GM18868 (cell line): ENCODE measurements around the gene CEP70.
"Not testable (repeated sequence)": the region's sequence is repeated elsewhere in the genome, so short reads cannot be mapped to it uniquely, and the experiment has no call there.

ENCODE experiments used
- ATAC-seq: cut with Tn5 transposase; IDR thresholded peaks from one replicate; pipeline ENCODE4 v1.9.1; 2021; ENCODE audit warnings: mild to moderate bottlenecking, moderate library complexity; ENCODE audit not compliant: unreplicated experiment

The CEP70 gene

DNA sequence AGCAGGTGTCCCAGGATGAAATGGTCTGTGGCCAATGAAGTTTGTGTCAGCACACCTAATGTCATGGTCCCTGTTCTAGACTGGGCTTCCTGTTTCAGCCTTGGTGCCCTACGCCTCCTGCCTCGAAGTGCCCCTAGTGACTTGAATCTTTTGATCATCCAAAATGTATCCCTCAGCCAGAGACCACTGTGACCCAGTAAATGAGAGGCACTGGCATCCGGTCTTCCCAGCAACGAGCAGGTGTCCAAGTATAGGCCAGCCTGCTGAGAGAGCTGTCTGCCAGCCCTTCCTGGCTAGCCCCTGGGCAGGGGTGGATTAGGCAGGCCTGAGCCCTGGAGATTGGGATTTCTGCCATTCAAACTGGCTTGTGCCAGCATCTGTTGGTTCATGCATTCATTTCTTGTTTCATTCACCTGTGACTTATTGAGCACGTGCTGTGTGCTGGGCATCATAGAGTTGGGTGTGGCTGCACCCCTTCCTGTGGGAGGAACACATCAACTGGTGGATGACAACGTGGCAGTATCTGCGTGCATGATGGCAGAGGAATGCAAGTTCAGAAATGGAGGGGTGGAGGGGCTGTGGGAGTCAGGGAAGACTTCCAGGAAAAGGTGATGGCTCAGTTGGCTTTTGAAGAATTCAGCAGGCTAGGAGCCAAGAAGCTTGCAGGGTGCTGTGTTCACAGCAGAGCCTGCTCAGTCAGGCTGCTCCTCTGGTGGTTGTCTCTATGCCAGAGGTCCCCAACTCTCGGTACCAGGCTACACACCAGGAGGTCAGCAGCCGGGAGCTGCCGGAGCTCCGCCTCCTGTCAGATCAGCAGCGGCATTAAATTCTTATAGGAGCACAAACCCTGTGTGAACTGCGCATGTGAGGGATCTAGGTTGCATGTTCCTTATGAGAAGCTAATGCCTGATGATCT is 138.0 kb downstream of the CEP70 start:
- ATAC-seq: no peak

DNA sequence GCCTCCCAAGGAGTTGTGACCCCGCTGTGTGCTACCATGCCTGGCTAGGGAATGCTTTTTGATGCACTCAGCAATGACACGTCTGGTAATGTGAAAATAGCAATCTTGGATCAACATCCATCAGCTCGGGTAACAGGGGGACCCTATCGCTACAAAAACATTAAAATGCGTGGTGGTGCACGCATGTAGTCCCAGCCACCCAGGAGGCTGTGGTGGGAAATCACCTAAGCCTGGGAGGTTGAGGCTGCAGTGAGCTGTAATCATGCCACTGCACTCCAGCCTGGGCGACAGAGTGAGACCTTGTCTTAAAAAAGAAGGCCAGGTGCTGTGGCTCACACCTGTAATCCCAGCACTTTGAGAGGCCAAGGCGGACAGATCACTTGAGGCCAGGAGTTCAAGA is 140.1 kb downstream of the CEP70 start:
- ATAC-seq: not testable (repeated sequence)

DNA sequence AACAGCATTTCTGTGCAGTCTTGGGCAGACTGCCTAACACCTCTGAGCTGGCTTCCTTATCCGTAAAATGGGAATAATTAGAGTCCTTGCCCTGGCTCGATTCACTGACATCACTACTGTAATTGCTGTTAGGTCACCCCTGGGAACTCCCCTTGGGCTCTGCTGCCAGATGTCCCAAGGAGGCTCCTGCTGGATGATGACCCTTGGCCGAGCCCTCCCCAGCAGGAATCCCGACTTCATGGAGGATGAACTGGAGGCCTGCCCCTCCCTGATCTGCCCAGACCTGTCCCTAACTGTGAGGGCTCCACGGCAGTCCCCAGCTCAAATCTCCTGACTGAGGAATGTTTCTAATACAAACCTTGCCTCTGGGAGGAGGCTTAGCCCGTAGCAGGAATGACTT is 141.6 kb downstream of the CEP70 start:
- no peak for ATAC-seq

DNA sequence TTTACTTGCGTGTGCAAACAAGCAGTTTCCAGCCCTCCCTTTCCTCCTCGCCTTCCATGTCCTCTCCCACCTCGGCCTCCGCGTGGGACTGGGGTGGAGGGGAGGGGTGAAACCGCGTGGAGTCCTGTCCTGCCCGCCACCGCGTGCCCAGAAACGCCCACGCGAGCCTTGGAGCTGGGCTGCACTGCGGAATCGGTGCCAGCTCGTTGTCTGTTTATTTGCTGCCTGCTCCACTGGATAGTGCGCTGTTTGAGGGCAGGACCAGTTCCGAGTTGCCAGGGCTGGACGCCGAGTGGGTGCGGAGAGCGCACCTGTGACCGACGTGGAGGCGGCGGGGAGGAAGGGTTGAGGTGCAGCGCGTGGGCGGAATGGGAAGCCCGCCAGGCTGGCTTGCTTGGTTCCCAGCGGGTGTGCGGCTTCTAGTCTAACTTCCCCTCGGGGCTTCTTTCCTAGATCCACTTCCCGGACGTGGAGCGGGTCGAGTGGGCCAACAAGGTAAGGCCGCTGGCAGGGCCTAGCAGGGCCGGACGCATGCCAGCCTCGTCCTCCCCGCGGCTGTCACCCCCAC is 142.4 kb downstream of the CEP70 start:
- no peak for ATAC-seq

DNA sequence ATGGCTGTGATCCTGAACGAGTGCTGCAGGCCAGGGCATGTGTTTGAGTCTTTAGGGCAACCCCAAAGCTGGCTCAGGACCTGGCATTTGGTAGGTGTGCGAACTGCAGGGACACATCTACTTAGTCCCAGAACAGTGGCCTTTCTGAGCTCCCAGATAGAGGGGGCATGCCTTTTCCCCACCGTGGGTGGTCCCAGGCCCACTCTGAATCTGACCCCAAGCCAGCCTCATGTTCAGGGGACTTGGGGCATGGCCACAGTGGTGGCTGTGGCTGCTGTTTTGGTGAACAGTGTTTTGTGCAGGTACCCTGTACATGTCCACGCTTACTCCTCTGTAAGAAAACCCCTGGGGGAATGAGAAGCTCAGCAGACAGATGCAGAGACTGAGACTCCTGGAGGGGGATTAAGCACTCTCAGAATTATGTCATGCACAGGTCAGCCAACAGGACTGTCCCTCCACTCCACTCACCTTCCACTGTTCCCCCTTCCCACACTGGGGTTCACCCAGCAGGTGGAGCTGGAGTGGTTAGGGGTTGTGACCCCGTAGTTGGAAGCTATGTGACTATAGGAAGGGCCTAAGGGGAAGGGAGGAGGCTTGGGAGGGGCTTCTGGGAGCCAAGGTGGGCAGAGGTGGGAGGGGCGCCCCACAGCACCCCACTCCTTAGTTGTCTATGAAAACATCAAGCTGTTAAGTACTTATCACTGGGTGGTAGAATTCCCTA is 143.2 kb downstream of the CEP70 start:
- ATAC-seq: no peak

DNA sequence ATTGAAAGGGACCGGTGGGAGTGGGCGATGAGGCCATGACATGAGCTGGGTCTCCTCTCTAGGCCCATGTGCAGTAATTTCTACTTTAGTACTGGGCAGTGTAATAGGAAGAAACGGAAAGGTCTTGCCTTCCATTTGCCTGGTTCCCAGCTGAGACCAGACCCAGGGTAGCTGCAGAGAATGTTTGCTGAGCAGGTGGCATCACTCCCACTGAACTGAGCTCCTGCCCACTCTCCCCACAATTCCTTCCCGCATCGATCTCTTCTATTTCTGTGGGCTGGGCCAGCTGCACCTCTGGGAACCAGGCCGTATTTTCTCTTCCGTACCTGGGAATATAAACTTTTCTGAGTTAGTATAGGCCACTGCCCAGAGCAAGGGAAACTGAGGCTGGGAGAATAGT is 143.9 kb downstream of the CEP70 start:
- ATAC-seq: no peak

DNA sequence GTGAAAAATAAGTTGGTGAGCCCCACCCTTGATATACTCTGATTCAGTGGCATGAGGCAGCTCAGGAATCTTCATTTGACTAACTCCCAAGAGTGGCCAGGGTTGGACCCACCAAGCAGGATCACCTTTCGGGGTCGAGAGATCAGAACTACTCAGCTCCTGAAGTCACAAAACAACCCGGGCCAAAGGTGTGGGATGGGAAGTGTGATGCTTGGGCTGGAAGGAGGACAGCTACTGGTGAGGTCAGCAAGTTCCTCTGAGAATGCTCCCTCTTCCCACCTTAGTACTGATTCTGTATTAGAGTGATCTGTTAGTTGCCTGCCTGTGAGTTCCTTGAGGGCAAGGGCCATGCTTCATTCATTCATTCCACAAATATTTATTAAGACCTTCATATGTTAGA is 144.6 kb downstream of the CEP70 start:
- no peak for ATAC-seq

DNA sequence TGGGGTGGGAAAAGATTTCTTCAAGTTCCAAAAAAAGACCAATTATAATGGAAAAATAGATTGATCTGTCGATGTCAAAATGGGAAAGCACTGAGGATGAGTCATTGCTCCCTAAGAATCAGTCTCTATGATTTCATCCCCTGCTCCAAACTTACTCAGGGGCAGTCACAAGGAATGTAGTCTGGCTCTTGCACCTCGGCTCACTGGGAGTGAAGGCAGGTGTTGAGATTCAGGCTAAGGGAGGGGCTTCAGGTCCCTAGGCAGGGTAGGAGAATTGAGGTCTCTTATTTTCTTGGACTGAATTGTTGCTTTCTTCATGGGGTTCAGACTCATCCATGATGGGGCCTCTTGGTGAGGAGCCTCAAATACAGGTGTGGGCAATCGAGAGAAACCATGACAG is 145.4 kb downstream of the CEP70 start:
- ATAC-seq: no peak

DNA sequence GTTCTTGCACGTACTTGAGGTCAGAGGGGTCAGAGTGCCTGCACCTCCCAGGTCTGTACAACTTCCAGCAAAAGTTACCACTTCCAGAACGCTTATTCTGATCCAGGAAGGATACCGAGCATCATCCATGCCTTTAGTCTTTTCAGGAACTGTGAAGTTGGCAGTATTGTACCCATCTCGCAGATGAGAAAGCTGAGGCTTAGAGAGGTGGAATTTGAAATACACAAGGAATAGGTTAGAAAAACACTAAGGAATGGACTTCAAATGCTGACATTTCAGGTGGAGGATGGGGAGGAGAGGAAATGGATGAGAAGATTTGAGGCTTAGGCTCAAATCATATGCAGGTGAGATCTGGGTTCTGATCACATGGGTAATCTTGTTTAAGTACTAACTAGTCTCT is 148.4 kb downstream of the CEP70 start:
- ATAC-seq: no peak

DNA sequence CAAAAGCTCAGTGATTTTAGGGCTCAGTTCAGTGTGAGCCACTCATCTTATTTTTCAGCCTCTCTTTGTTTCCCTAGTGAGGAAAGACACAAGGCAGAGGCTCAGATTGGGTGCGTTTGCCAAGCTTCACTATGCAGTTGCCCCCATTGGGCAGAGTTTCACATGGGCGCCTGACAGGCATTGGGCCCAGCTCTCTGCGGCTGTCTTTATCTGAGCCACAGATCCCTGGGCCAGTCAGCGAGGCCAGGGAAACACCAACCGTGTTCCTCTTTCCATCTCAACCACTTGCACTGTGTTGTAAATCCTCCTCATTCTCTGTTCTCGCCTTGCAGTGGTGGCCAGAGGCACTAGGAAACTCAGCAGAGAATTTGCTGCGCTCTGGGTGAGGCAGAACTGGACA is 148.8 kb downstream of the CEP70 start:
- ATAC-seq: no peak
